H1 (cell line): Measurements from ENCODE around the gene PATE1. TPM values are rescaled to one million over a fixed set of nuclear protein-coding genes. Genes with fewer than 3 reads are reported as not detected.

Experiments
- CTCF ChIA-PET: fragments of 300-600 bp; sonication (Branson Sonifier 250); formaldehyde crosslinking; loops from one replicate; lab custom pipeline; 2021; ENCODE audit not compliant: partially characterized antibody; lab: Charles Lee
- POLR2A ChIA-PET: fragments of 300-600 bp; sonication (Branson Sonifier 250); formaldehyde crosslinking; loops from one replicate; lab custom pipeline; 2021; ENCODE audit warnings: inconsistent platforms; ENCODE audit not compliant: partially characterized antibody; lab: Charles Lee
- DNase-seq, 2 experiments: peaks; one replicate each; pipeline versions ENCODE4 v3.0.0 to v3.0.0-alpha.2; 2010 to 2022; ENCODE audit warnings: low spot score in 2 of 2, low read depth in 1 of 2, mixed read lengths in 1 of 2
- FAIRE-seq: peaks from 2 replicates; lab custom pipeline; 2011; peaks lifted over from hg19 to GRCh38; lab: Jason Lieb, UNC
- H2AFZ ChIP-seq: 2 replicates; pipeline ENCODE4 v1.8.1; 2012; ENCODE audit warnings: low read length, inconsistent platforms
- H2AK5ac ChIP-seq: 2 replicates; pipeline ENCODE4 v1.6.1; 2013; ENCODE audit warnings: low read depth, low read length
- H2BK120ac ChIP-seq: replicated peaks from 2 replicates; pipeline ENCODE3; 2013; ENCODE audit warnings: low read depth, low read length, inconsistent platforms
- H2BK12ac ChIP-seq: 2 replicates; pipeline ENCODE4 v1.6.1; 2013; ENCODE audit warnings: low read depth, low read length
- H2BK15ac ChIP-seq: 2 replicates; pipeline ENCODE4 v1.6.1; 2013; ENCODE audit warnings: low read length
- H2BK20ac ChIP-seq: 2 replicates; pipeline ENCODE4 v1.6.1; 2013; ENCODE audit warnings: low read length
- H2BK5ac ChIP-seq: 2 replicates; pipeline ENCODE4 v1.6.1; 2013; ENCODE audit warnings: low read depth, low read length
- H3K14ac ChIP-seq: 2 replicates; pipeline ENCODE4 v1.6.1; 2013; ENCODE audit warnings: inconsistent platforms; ENCODE audit not compliant: insufficient read length
- H3K18ac ChIP-seq: 2 replicates; pipeline ENCODE4 v1.6.1; 2013; ENCODE audit warnings: low read length; ENCODE audit errors: extremely low read depth
- H3K23ac ChIP-seq: 2 replicates; pipeline ENCODE4 v1.6.1; 2013; ENCODE audit warnings: inconsistent platforms; ENCODE audit not compliant: insufficient read length
- H3K23me2 ChIP-seq: 2 replicates; pipeline ENCODE4 v1.6.1; 2013; ENCODE audit warnings: low read depth, low read length
- H3K27ac ChIP-seq: 2 replicates; pipeline ENCODE4 v1.6.1; 2011; ENCODE audit warnings: low read depth, low read length, inconsistent platforms
- H3K27me3 ChIP-seq, 4 experiments: replicated peaks in 1 of 4; 1 replicate in 1 of 4; 2 replicates in 3 of 4; pipeline versions ENCODE4 v1.6.1 to v1.8.1; 2011 to 2013; ENCODE audit warnings: low read length in 3 of 4, mild to moderate bottlenecking in 3 of 4, inconsistent platforms in 2 of 4, mixed read lengths in 2 of 4, moderate library complexity in 1 of 4; ENCODE audit not compliant: control insufficient read depth in 3 of 4, insufficient read depth in 3 of 4; ENCODE audit errors: extremely low read depth in 1 of 4
- H3K36me3 ChIP-seq, 4 experiments: 2 replicates each; pipeline versions ENCODE4 v1.6.1 to v1.8.1; 2011 to 2013; ENCODE audit warnings: mild to moderate bottlenecking in 4 of 4, low read length in 3 of 4, moderate library complexity in 2 of 4, control low read depth in 1 of 4, inconsistent platforms in 1 of 4; ENCODE audit not compliant: insufficient read depth in 4 of 4, control insufficient read depth in 2 of 4
- H3K4ac ChIP-seq: replicated peaks from 2 replicates; pipeline ENCODE3; 2013; ENCODE audit warnings: low read length, low read depth, mixed read lengths, inconsistent platforms; ENCODE audit not compliant: insufficient read length
- H3K4me1 ChIP-seq, 4 experiments: replicated peaks in 1 of 4; 1 replicate in 1 of 4; 2 replicates in 3 of 4; pipeline versions ENCODE4 v1.6.1 to v1.8.1; 2011 to 2013; ENCODE audit warnings: low read length in 3 of 4, inconsistent platforms in 2 of 4, mixed read lengths in 1 of 4; ENCODE audit not compliant: insufficient read depth in 4 of 4, control insufficient read depth in 3 of 4
- H3K4me2 ChIP-seq, 2 experiments: 2 replicates each; pipeline versions ENCODE4 v1.6.1 to v1.8.1; 2011 to 2013; ENCODE audit warnings: low read depth in 2 of 2, low read length in 2 of 2, control low read depth in 1 of 2, inconsistent platforms in 1 of 2, mild to moderate bottlenecking in 1 of 2; ENCODE audit not compliant: insufficient read depth in 1 of 2
- H3K4me3 ChIP-seq, 4 experiments: fragments of 200-600, 300-600 bp in 1 of 4; sonication (generic), shearing (Covaris generic), sonication (Bioruptor Twin) in 1 of 4; 2 replicates each; pipeline versions ENCODE4 v1.5.1 to v1.8.1; 2011 to 2016; ENCODE audit warnings: low read length in 4 of 4, low read depth in 3 of 4, control low read depth in 2 of 4, inconsistent platforms in 2 of 4, mild to moderate bottlenecking in 2 of 4, mixed read lengths in 1 of 4, moderate library complexity in 1 of 4; ENCODE audit not compliant: insufficient read depth in 2 of 4; ENCODE audit errors: extremely low read depth in 1 of 4
- H3K56ac ChIP-seq: replicated peaks from 2 replicates; pipeline ENCODE3; 2013; ENCODE audit warnings: low read depth, mild to moderate bottlenecking, mixed read lengths, low read length, inconsistent platforms; ENCODE audit not compliant: insufficient read length
- H3K79me1 ChIP-seq: 2 replicates; pipeline ENCODE4 v1.6.1; 2013; ENCODE audit warnings: low read depth, low read length, control low read depth
- H3K79me2 ChIP-seq, 2 experiments: 2 replicates each; pipeline versions ENCODE4 v1.6.1 to v1.8.1; 2012 to 2013; ENCODE audit warnings: low read length in 2 of 2, mild to moderate bottlenecking in 2 of 2, inconsistent platforms in 1 of 2; ENCODE audit not compliant: insufficient read depth in 2 of 2, control insufficient read depth in 1 of 2
- H3K9ac ChIP-seq, 4 experiments: replicated peaks in 1 of 4; 1 replicate in 1 of 4; 2 replicates in 3 of 4; pipeline versions ENCODE4 v1.6.1 to v1.8.1; 2011 to 2013; ENCODE audit warnings: low read depth in 3 of 4, low read length in 3 of 4, control low read depth in 2 of 4, mild to moderate bottlenecking in 2 of 4, moderate library complexity in 2 of 4, inconsistent platforms in 1 of 4; ENCODE audit errors: extremely low read depth in 1 of 4
- H3K9me3 ChIP-seq, 2 experiments: 2 replicates each; pipeline versions ENCODE4 v1.6.1 to v1.8.1; 2012 to 2013; ENCODE audit warnings: mild to moderate bottlenecking in 2 of 2, moderate library complexity in 2 of 2, control low read depth in 1 of 2, inconsistent platforms in 1 of 2, low read depth in 1 of 2, low read length in 1 of 2, mixed read lengths in 1 of 2; ENCODE audit not compliant: insufficient read depth in 2 of 2
- H4K20me1 ChIP-seq, 2 experiments: replicated peaks in 1 of 2; 2 replicates each; pipeline versions ENCODE3 to v1.8.1; 2011 to 2013; ENCODE audit warnings: inconsistent platforms in 2 of 2, low read length in 2 of 2, mild to moderate bottlenecking in 1 of 2; ENCODE audit not compliant: insufficient read depth in 2 of 2, control insufficient read depth in 1 of 2
- H4K5ac ChIP-seq: 2 replicates; pipeline ENCODE4 v1.6.1; 2013; ENCODE audit warnings: low read length, low read depth, mixed read lengths, inconsistent platforms; ENCODE audit not compliant: insufficient read length
- H4K8ac ChIP-seq: 2 replicates; pipeline ENCODE4 v1.8.0; 2013; ENCODE audit warnings: mild to moderate bottlenecking, moderate library complexity, low read length, inconsistent platforms; ENCODE audit not compliant: insufficient read depth; ENCODE audit errors: extremely low read depth
- H4K91ac ChIP-seq: replicated peaks from 2 replicates; pipeline ENCODE3; 2013; ENCODE audit warnings: low read length, mixed read lengths, inconsistent platforms; ENCODE audit not compliant: insufficient read length
- CHD1 ChIP-seq: IDR thresholded peaks from 2 replicates; pipeline ENCODE4 v1.6.1; 2012; ENCODE audit warnings: low read depth, low read length, improper control_type of control experiment
- CREB1 ChIP-seq: IDR thresholded peaks from 2 replicates; pipeline ENCODE4 v1.6.1; 2012; ENCODE audit warnings: inconsistent platforms
- POLR2A ChIP-seq, 2 experiments: IDR thresholded peaks; 1 replicate in 1 of 2; 2 replicates in 1 of 2; pipeline ENCODE4 v1.6.1; 2011; ENCODE audit warnings: low read depth in 2 of 2, low read length in 2 of 2, mild to moderate bottlenecking in 2 of 2; ENCODE audit errors: control extremely low read depth in 1 of 2
- RXRA ChIP-seq: IDR thresholded peaks from 2 replicates; pipeline ENCODE4 v1.6.1; 2011; ENCODE audit warnings: low read depth, mild to moderate bottlenecking, low read length, moderate library complexity; ENCODE audit not compliant: insufficient read depth
- SP4 ChIP-seq: IDR thresholded peaks from 2 replicates; pipeline ENCODE4 v1.6.1; 2012; ENCODE audit warnings: low read length, inconsistent platforms
- TAF1 ChIP-seq: IDR thresholded peaks from 2 replicates; pipeline ENCODE4 v1.6.1; 2011; ENCODE audit warnings: mild to moderate bottlenecking, low read depth, low read length
- WGBS, 2 experiments: shearing (Covaris generic) in 1 of 2; methylation state at CpG; one replicate each; pipeline versions ENCODE4 v1.1.6 to v1.1.7; 2013 to 2015; ENCODE audit warnings: low lambda C conversion rate in 2 of 2, mixed read lengths in 2 of 2, inconsistent platforms in 1 of 2, low coverage in 1 of 2, missing lambda C conversion rate in 1 of 2; ENCODE audit not compliant: insufficient replicate concordance in 2 of 2, insufficient coverage in 1 of 2, insufficient read length in 1 of 2; ENCODE audit errors: extremely low coverage in 1 of 2, missing lambda C conversion rate in 1 of 2; 5-methylcytosine and 5-hydroxymethylcytosine counted together
- polyA plus RNA-seq, 7 experiments: library from polyadenylated mRNA; depleted of rRNA in 3 of 7; stranded (reverse) in 5 of 7; unstranded in 2 of 7; fragments of >200 nt in 5 of 7; fragments of 200-250 nt in 2 of 7; gene quantifications; 1 replicate in 5 of 7; 2 replicates in 1 of 7; 4 replicates in 1 of 7; pipeline versions ENCODE4 v1.2.1 to v1.2.3, GENCODE V29; 2011 to 2013; ENCODE audit warnings: missing spikeins in 2 of 7, mixed read lengths in 2 of 7
- total RNA-seq: library from RNA; stranded (reverse); fragmentation: NEBNext Ultra II Directional; extraction: Animal tissue kit (Norgen Biotek cat#: 25700); gene quantifications from 2 replicates; pipeline ENCODE4 v1.2.1, GENCODE V29; 2021
- TF ChIP-seq, protein P1 (sequence below): IDR thresholded peaks from 2 replicates; pipeline ENCODE4 v1.6.1; 2012; ENCODE audit warnings: inconsistent platforms

Gene PATE1
- total and polyA plus RNA-seq, 2 of the 8 experiments (the other 6 are each of a cell fraction or from before 2014, with no cell fraction given): not detected

DNA sequence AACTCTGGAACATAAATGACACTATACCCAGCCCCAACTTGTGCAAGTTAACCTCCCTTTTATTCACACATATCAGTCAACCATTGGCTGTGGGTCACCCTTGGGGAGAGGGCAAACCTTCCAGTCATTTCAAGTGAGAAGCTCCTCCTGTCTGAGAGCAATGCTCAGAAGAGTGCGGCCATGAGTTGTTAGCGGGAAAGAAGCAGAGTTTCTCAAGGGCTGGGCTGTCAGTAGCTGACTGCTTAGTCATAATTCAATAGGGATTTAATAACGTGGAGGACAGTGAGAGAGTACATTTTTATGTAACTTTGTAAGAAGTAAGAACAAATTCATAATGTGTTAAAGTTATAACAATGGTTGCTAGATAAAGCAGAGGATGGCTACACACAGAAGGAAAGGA, 27.4 kb downstream of the PATE1 start:
- Histone ChIP-seq H2BK12ac (no peak overlapping the region), H3K23ac (no peak overlapping the region), H3K9me3 (no peaks in the 10 kb centered on the region), H2AFZ (no peak overlapping the region), H3K4me2 (no peak overlapping the region), H3K14ac (no peak overlapping the region), H3K79me1 (no peaks in the 10 kb centered on the region), H3K23me2 (no peaks in the 10 kb centered on the region), H2BK20ac (no peak overlapping the region), H3K79me2 (no peaks in the 10 kb centered on the region), H3K4me3 (no peak overlapping the region), H3K27me3 (no peaks in the 10 kb centered on the region), H3K4ac (no peak overlapping the region), H4K5ac (no peak overlapping the region), H2BK120ac (no peak overlapping the region), H2AK5ac (no peak overlapping the region), H2BK15ac (no peak overlapping the region), H4K8ac (no peak overlapping the region), H3K36me3 (no peaks in the 10 kb centered on the region), H3K18ac (no peak overlapping the region), H4K91ac (no peak overlapping the region), H3K4me1 (no peaks in the 10 kb centered on the region), H2BK5ac (no peak overlapping the region), H3K27ac (no peak overlapping the region), H4K20me1 (no peaks in the 10 kb centered on the region), H3K56ac (no peak overlapping the region), H3K9ac (no peak overlapping the region)
- POLR2A ChIA-PET: no interaction called here
- FAIRE-seq: no peak
- DNase-seq: no peak
- TF ChIP-seq POLR2A (IDR thresholded peaks at IDR 0.05; ENCODE audit: control extremely low read depth in 1 of 2, low read depth in 2 of 2, low read length in 2 of 2): no peak
- TF ChIP-seq SP4: no peak
- TF ChIP-seq TAF1: no peak
- no peak for TF ChIP-seq CHD1
- TF ChIP-seq RXRA: no peak
- no peak for TF ChIP-seq CREB1
- TF ChIP-seq, protein P1, sequence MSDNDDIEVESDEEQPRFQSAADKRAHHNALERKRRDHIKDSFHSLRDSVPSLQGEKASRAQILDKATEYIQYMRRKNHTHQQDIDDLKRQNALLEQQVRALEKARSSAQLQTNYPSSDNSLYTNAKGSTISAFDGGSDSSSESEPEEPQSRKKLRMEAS: no peak
- WGBS, 2 experiments: 92% methylated on average over 3 of the region's 3 CpGs; no CpG with 5 or more reads in 1 of the 2 experiments
- CTCF ChIA-PET: no interaction called here
